ENCODE measurements around the gene MSMO1.

GRCh38 chr4:165328708-165329107 lies 1.2 kb downstream of the MSMO1 start:
- TF ChIP-seq POLR2A (IDR thresholded peaks at IDR 0.05; ENCODE audit: low read length) (no peak), GATA1 (IDR thresholded peaks at IDR 0.05; ENCODE audit: low read depth, low read length) (no peak)

All from erythroblast (primary cell).